ENCODE results near the gene TBC1D5. TPM values are rescaled to one million over a fixed set of nuclear protein-coding genes. Genes with fewer than 3 reads are reported as not detected.

The TBC1D5 gene
- total and polyA plus RNA-seq, 2 of the 8 experiments (the other 6 are each of a cell fraction or from before 2014, with no cell fraction given), result 11.0 to 22.9 TPM

DNA sequence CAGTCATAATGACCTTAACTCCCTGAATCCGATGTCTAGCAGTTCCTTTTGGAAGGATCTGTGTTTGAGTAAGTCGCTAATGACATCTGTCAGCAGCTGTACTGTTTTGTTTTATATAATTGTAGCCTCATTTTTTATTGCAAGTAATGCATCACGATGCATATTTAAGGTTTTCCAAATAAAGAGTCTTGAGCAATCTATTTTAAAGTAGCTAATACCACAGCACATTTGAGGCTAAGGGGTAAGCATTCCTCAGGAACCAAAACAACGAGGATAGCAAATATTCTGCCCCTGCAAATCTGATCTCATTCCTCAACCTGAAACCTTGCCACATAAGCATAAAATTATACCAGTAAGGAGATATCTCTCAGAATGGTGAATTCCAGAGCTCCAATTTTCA, 98.7 kb downstream of the TBC1D5 start:
- FAIRE-seq (no peak), DNase-seq (ENCODE audit: low read depth in 1 of 2, low spot score in 2 of 2) (no peak)
- Histone ChIP-seq H2BK12ac (ENCODE audit: low read depth, low read length) (no peak overlapping the region), H3K4ac (replicated peaks; ENCODE audit: insufficient read length, low read depth, low read length) (no peak overlapping the region), H4K5ac (ENCODE audit: insufficient read length, low read depth, low read length) (no peak overlapping the region), H3K23me2 (ENCODE audit: low read depth, low read length) (no peaks in the 10 kb centered on the region), H3K4me1 (replicated peaks in 1 of 4; ENCODE audit: control insufficient read depth in 3 of 4, insufficient read depth in 4 of 4, low read length in 3 of 4) (no peaks in the 10 kb centered on the region; a peak in 1 of 7 replicates), H3K27me3 (replicated peaks in 1 of 4; ENCODE audit: control insufficient read depth in 3 of 4, extremely low read depth in 1 of 4, insufficient read depth in 3 of 4, low read length in 3 of 4) (no peaks in the 10 kb centered on the region), H3K23ac (ENCODE audit: insufficient read length) (no peak overlapping the region), H3K56ac (replicated peaks; ENCODE audit: insufficient read length, low read depth, low read length) (no peak overlapping the region), H3K36me3 (ENCODE audit: control insufficient read depth in 2 of 4, insufficient read depth in 4 of 4, low read length in 3 of 4) (no peaks in the 10 kb centered on the region), H2BK5ac (ENCODE audit: low read depth, low read length) (no peak overlapping the region), H3K4me2 (ENCODE audit: insufficient read depth in 1 of 2, low read depth in 2 of 2, low read length in 2 of 2) (no peak overlapping the region), H2BK15ac (ENCODE audit: low read length) (no peak overlapping the region), H2AK5ac (ENCODE audit: low read depth, low read length) (no peak overlapping the region), H3K4me3 (ENCODE audit: extremely low read depth in 1 of 4, insufficient read depth in 2 of 4, low read depth in 3 of 4, low read length in 4 of 4) (no peak overlapping the region), H3K18ac (ENCODE audit: extremely low read depth, low read length) (no peak overlapping the region), H4K20me1 (replicated peaks in 1 of 2; ENCODE audit: control insufficient read depth in 1 of 2, insufficient read depth in 2 of 2, low read length in 2 of 2) (no peaks in the 10 kb centered on the region), H3K14ac (ENCODE audit: insufficient read length) (no peak overlapping the region), H3K27ac (ENCODE audit: low read depth, low read length) (no peak overlapping the region), H3K79me2 (ENCODE audit: control insufficient read depth in 1 of 2, insufficient read depth in 2 of 2, low read length in 2 of 2) (no peaks in the 10 kb centered on the region), H4K91ac (replicated peaks; ENCODE audit: insufficient read length, low read length) (no peak overlapping the region), H2BK120ac (replicated peaks; ENCODE audit: low read depth, low read length) (no peak overlapping the region), H2BK20ac (ENCODE audit: low read length) (no peak overlapping the region), H3K79me1 (ENCODE audit: low read depth, low read length) (no peaks in the 10 kb centered on the region; the same call in 1 of the 2 replicates), H2AFZ (ENCODE audit: low read length) (no peak overlapping the region), H3K9me3 (ENCODE audit: insufficient read depth in 2 of 2, low read depth in 1 of 2, low read length in 1 of 2) (no peaks in the 10 kb centered on the region), H3K9ac (replicated peaks in 1 of 4; ENCODE audit: extremely low read depth in 1 of 4, low read depth in 3 of 4, low read length in 3 of 4) (no peak overlapping the region), H4K8ac (ENCODE audit: extremely low read depth, insufficient read depth, low read length) (no peak overlapping the region)
- TF ChIP-seq RBBP5 (IDR thresholded peaks at IDR 0.05; ENCODE audit: borderline replicate concordance, low read depth, low read length) (no peak), ASH2L (IDR thresholded peaks at IDR 0.05; ENCODE audit: low read length) (no peak), NRF1 (IDR thresholded peaks at IDR 0.05; ENCODE audit: low read depth, low read length) (no peak), EP300 (IDR thresholded peaks at IDR 0.05; ENCODE audit: borderline replicate concordance in 1 of 2, low read depth in 2 of 2, low read length in 2 of 2) (no peak), EGR1 (IDR thresholded peaks at IDR 0.05; ENCODE audit: borderline replicate concordance, low read depth, low read length) (no peak), YY1 (IDR thresholded peaks at IDR 0.05; ENCODE audit: low read depth, low read length) (no peak), NANOG (IDR thresholded peaks at IDR 0.05; ENCODE audit: insufficient read depth, low read depth, low read length, poor library complexity, severe bottlenecking) (no peak), SP4 (IDR thresholded peaks at IDR 0.05; ENCODE audit: low read length) (no peak), CTCF (IDR thresholded peaks at IDR 0.05; ENCODE audit: control extremely low read depth in 1 of 3, insufficient read depth in 1 of 3, low read depth in 1 of 3, low read length in 3 of 3) (no peak), JUN (IDR thresholded peaks at IDR 0.05; ENCODE audit: low read depth, low read length) (no peak), TBP (IDR thresholded peaks at IDR 0.05; ENCODE audit: low read depth, low read length) (no peak)
- TF ChIP-seq, protein P1, sequence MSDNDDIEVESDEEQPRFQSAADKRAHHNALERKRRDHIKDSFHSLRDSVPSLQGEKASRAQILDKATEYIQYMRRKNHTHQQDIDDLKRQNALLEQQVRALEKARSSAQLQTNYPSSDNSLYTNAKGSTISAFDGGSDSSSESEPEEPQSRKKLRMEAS (IDR thresholded peaks at IDR 0.05), result no peak
- 89% methylated on average over 4 of the region's 4 CpGs; no CpG with 5 or more reads in 1 of the 2 experiments for WGBS, 2 experiments (ENCODE audit: extremely low coverage in 1 of 2, insufficient coverage in 1 of 2, insufficient read length in 1 of 2, insufficient replicate concordance in 2 of 2, low coverage in 1 of 2, low lambda C conversion rate in 2 of 2, missing lambda C conversion rate in 1 of 2)
- ChIA-PET POLR2A (ENCODE audit: partially characterized antibody) (no interaction called here), CTCF (ENCODE audit: partially characterized antibody) (interaction anchor here (0.8 to 5.8 kb wide), 7 partner anchors 14 to 1035 kb away, joined by 3 to 61 read pairs (median 3); no protein-coding TSS in a partner anchor)
